22Rv1 (cell line): Measurements from ENCODE around the gene WDR12.

Source experiments
- ZFX ChIP-seq: fragments of 450-650 bp; IDR thresholded peaks from 2 replicates; pipeline ENCODE4 v1.6.1; 2017; ENCODE audit warnings: antibody characterized with exemption, borderline replicate concordance
- TF ChIP-seq, protein P1 (sequence below): fragments of 450-650 bp; IDR thresholded peaks from 2 replicates; pipeline ENCODE4 v1.5.1; 2017; ENCODE audit warnings: mild to moderate bottlenecking

DNA sequence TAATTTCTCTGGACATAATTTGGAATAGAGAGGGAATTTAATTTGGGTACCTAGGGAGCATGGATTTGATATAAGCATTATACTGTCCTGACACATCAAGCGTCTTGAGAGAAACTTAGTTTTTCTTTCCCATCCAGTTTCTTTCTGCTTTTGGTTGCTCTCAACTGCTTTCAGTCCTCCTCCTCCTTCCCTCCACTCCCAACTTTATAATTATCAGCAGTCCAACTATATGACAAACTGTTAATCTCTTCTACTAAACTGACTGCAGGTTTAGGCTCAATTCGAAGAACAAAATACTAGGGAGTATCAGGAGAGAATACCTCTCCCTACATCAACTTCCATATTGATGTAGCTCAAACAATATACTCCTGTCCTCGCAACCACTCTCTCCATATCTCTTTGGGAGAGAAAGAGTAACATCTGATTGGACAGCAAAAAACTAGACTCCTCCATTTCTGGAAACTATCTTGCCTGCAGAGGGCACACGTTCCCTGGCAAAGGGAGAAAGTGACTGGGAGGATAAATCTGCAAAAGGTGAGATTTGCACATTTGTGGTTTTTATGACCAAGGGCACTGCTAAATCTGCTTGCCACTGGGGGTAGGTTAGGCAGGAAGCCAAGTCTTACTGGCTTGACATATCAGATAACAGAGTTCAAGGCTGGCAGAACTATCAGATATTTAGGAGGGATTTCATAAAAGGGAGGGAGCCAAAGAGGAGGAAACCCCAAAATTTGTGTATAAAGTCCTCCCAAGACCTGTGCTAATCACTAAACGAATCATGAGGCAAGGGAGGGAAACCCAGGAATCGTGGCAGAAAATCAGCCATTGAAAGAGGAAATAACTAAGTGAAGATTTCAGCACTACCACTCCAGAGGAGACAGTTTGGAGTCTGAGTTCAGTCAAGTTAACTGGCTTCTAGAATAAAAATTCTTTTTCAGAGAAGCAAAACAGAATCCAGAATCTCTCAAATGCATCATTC is 79.9 kb downstream of the WDR12 start:
- TF ChIP-seq, protein P1, sequence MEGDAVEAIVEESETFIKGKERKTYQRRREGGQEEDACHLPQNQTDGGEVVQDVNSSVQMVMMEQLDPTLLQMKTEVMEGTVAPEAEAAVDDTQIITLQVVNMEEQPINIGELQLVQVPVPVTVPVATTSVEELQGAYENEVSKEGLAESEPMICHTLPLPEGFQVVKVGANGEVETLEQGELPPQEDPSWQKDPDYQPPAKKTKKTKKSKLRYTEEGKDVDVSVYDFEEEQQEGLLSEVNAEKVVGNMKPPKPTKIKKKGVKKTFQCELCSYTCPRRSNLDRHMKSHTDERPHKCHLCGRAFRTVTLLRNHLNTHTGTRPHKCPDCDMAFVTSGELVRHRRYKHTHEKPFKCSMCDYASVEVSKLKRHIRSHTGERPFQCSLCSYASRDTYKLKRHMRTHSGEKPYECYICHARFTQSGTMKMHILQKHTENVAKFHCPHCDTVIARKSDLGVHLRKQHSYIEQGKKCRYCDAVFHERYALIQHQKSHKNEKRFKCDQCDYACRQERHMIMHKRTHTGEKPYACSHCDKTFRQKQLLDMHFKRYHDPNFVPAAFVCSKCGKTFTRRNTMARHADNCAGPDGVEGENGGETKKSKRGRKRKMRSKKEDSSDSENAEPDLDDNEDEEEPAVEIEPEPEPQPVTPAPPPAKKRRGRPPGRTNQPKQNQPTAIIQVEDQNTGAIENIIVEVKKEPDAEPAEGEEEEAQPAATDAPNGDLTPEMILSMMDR = peak; percentile 77
- no peak for TF ChIP-seq ZFX
